HEK293 (cell line): ENCODE results near the gene SGMS1.

Experiments
- CTCF ChIA-PET: fragments of 350-600 bp; formaldehyde crosslinking; extraction: SDS; loops from one replicate; lab custom pipeline; 2021; ENCODE audit warnings: antibody characterized with exemption; lab: Yijun Ruan, JAX
- POLR2A ChIA-PET: fragments of 300-600 bp; formaldehyde crosslinking; extraction: SDS; loops from one replicate; lab custom pipeline; 2020; ENCODE audit warnings: antibody characterized with exemption, inconsistent platforms; lab: Yijun Ruan, JAX
- H3K27ac ChIP-seq: fragments of 200-500 bp; sonication (Bioruptor generic); 2 replicates; pipeline ENCODE4 v1.5.1; 2014; ENCODE audit warnings: low read depth, low read length, control low read depth, inconsistent platforms; ENCODE audit errors: extremely low read depth
- H3K36me3 ChIP-seq, 2 experiments: fragments of 200-500 bp in 1 of 2; sonication (Bioruptor generic) in 1 of 2; 1 replicate in 1 of 2; 2 replicates in 1 of 2; pipeline ENCODE4 v1.5.1; 2014 to 2017; ENCODE audit warnings: inconsistent platforms in 2 of 2, low read length in 2 of 2; ENCODE audit not compliant: control insufficient read depth in 2 of 2, insufficient read depth in 1 of 2
- H3K4me1 ChIP-seq: fragments of 200-500 bp; sonication (Bioruptor generic); 2 replicates; pipeline ENCODE4 v1.5.1; 2014; ENCODE audit warnings: mild to moderate bottlenecking, low read length, inconsistent platforms; ENCODE audit not compliant: control insufficient read depth, insufficient read depth
- H3K4me3 ChIP-seq: 2 replicates; pipeline ENCODE4 v1.5.1; 2011; ENCODE audit warnings: low read depth, mild to moderate bottlenecking, control low read depth, low read length, moderate library complexity
- H3K9me3 ChIP-seq: fragments of 200-500 bp; sonication (Bioruptor generic); 2 replicates; pipeline ENCODE4 v1.5.1; 2014; ENCODE audit warnings: low read depth, low read length, inconsistent platforms; ENCODE audit not compliant: control insufficient read depth, insufficient read depth
- EGR2 ChIP-seq: fragments of 450-650 bp; formaldehyde crosslinking; IDR thresholded peaks from 2 replicates; pipeline ENCODE4 v1.5.1; 2016; ENCODE audit warnings: low read depth, missing biosample characterization, missing genetic modification characterization
- FEZF1 ChIP-seq: fragments of 450-650 bp; formaldehyde crosslinking; IDR thresholded peaks from 2 replicates; pipeline ENCODE4 v1.5.1; 2016; ENCODE audit warnings: missing biosample characterization, missing genetic modification characterization
- GLIS1 ChIP-seq: fragments of 450-650 bp; formaldehyde crosslinking; IDR thresholded peaks from 2 replicates; pipeline ENCODE4 v1.5.1; 2016; ENCODE audit warnings: missing biosample characterization, missing genetic modification characterization
- KLF10 ChIP-seq: fragments of 450-650 bp; IDR thresholded peaks from 2 replicates; pipeline ENCODE4 v1.5.1; 2018; ENCODE audit warnings: missing biosample characterization, mild to moderate bottlenecking, missing genetic modification characterization
- KLF16 ChIP-seq: fragments of 450-650 bp; formaldehyde crosslinking; IDR thresholded peaks from 2 replicates; pipeline ENCODE4 v1.5.1; 2017; ENCODE audit warnings: missing biosample characterization, missing genetic modification characterization
- OSR2 ChIP-seq: fragments of 450-650 bp; formaldehyde crosslinking; IDR thresholded peaks from 2 replicates; pipeline ENCODE4 v1.5.1; 2016; ENCODE audit warnings: missing biosample characterization, missing genetic modification characterization
- PRDM4 ChIP-seq: fragments of 450-650 bp; formaldehyde crosslinking; IDR thresholded peaks from 2 replicates; pipeline ENCODE4 v1.5.1; 2017; ENCODE audit warnings: missing biosample characterization, missing genetic modification characterization
- SCRT1 ChIP-seq: fragments of 450-650 bp; formaldehyde crosslinking; IDR thresholded peaks from 2 replicates; pipeline ENCODE4 v1.5.1; 2016; ENCODE audit warnings: missing biosample characterization, missing genetic modification characterization, borderline replicate concordance
- SCRT2 ChIP-seq: fragments of 450-650 bp; formaldehyde crosslinking; IDR thresholded peaks from 2 replicates; pipeline ENCODE4 v1.5.1; 2016; ENCODE audit warnings: missing biosample characterization, missing genetic modification characterization
- ZBTB10 ChIP-seq: fragments of 450-650 bp; formaldehyde crosslinking; IDR thresholded peaks from 2 replicates; pipeline ENCODE4 v1.5.1; 2016; ENCODE audit warnings: missing biosample characterization, missing genetic modification characterization
- ZBTB21 ChIP-seq: fragments of 450-650 bp; formaldehyde crosslinking; IDR thresholded peaks from 2 replicates; pipeline ENCODE4 v1.5.1; 2017; ENCODE audit warnings: missing biosample characterization, missing genetic modification characterization
- ZFHX2 ChIP-seq: fragments of 450-650 bp; formaldehyde crosslinking; conservative IDR thresholded peaks from 2 replicates; pipeline ENCODE4 v1.5.1; 2016; ENCODE audit warnings: missing biosample characterization, missing genetic modification characterization
- ZFP41 ChIP-seq: fragments of 450-650 bp; formaldehyde crosslinking; IDR thresholded peaks from 2 replicates; pipeline ENCODE4 v1.5.1; 2016; ENCODE audit warnings: missing biosample characterization, missing genetic modification characterization, borderline replicate concordance
- ZNF132 ChIP-seq: fragments of 450-650 bp; formaldehyde crosslinking; IDR thresholded peaks from 2 replicates; pipeline ENCODE4 v1.5.1; 2017; ENCODE audit warnings: missing biosample characterization, missing genetic modification characterization, borderline replicate concordance
- ZNF146 ChIP-seq: fragments of 450-650 bp; formaldehyde crosslinking; IDR thresholded peaks from 2 replicates; pipeline ENCODE4 v1.5.1; 2016; ENCODE audit warnings: missing biosample characterization, missing genetic modification characterization
- ZNF239 ChIP-seq: fragments of 450-650 bp; formaldehyde crosslinking; IDR thresholded peaks from 2 replicates; pipeline ENCODE4 v1.5.1; 2016; ENCODE audit warnings: missing biosample characterization, missing genetic modification characterization
- ZNF341 ChIP-seq: fragments of 450-650 bp; formaldehyde crosslinking; IDR thresholded peaks from 2 replicates; pipeline ENCODE4; 2016; ENCODE audit warnings: low read depth, missing biosample characterization, missing genetic modification characterization
- ZNF600 ChIP-seq: fragments of 450-650 bp; formaldehyde crosslinking; IDR thresholded peaks from 2 replicates; pipeline ENCODE4 v1.5.1; 2016; ENCODE audit warnings: missing biosample characterization, missing genetic modification characterization
- ZNF701 ChIP-seq: fragments of 450-650 bp; formaldehyde crosslinking; IDR thresholded peaks from 2 replicates; pipeline ENCODE4 v1.5.1; 2016; ENCODE audit warnings: missing biosample characterization, missing genetic modification characterization
- ZSCAN5A ChIP-seq: fragments of 450-650 bp; formaldehyde crosslinking; IDR thresholded peaks from 2 replicates; pipeline ENCODE4 v1.5.1; 2016; ENCODE audit warnings: missing biosample characterization, missing genetic modification characterization

The SGMS1 gene

GRCh38 chr10:50501924-50502452 is 121.8 kb downstream of the SGMS1 start:
- POLR2A ChIA-PET, result interaction anchor here (0.6 to 0.8 kb wide), 2 partner anchors 9 to 123 kb away, joined by 3 to 5 read pairs; no protein-coding TSS in a partner anchor
- H3K4me3 ChIP-seq, result no peak overlapping the region
- H3K36me3 ChIP-seq, result no peaks in the 10 kb centered on the region
- no peak for TF ChIP-seq KLF16 (tag by site-specific recombination)
- no peak for TF ChIP-seq ZFP41 (tag by site-specific recombination)
- TF ChIP-seq GLIS1, result no peak
- TF ChIP-seq ZNF132 (tag by site-specific recombination), result no peak
- no peak for TF ChIP-seq ZBTB10 (tag by site-specific recombination)
- TF ChIP-seq ZNF341 (tag by site-specific recombination), result peak; percentile 81
- no peak for TF ChIP-seq PRDM4 (tag by site-specific recombination)
- no peak for TF ChIP-seq ZBTB21 (tag by site-specific recombination)
- no peak for TF ChIP-seq FEZF1 (tag by site-specific recombination)
- TF ChIP-seq OSR2 (tag by site-specific recombination), result 0 out of 2 replicates have a peak, but pooled peaks have one; percentile 16
- peak; percentile 44; the same call in 1 of the 2 replicates for TF ChIP-seq ZNF600 (tag by site-specific recombination)
- no peak overlapping the region for H3K27ac ChIP-seq
- no peaks in the 10 kb centered on the region for H3K9me3 ChIP-seq
- no peaks in the 10 kb centered on the region; the same call in none of the 2 replicates for H3K4me1 ChIP-seq
- CTCF ChIA-PET, result interaction anchor here (0.6 kb wide), 1 partner anchor 190 kb away, joined by 5 read pairs; no protein-coding TSS in a partner anchor

- Histone ChIP-seq H3K27ac (no peak overlapping the region), H3K36me3 (no peaks in the 10 kb centered on the region), H3K4me3 (no peak overlapping the region), H3K9me3 (no peaks in the 10 kb centered on the region), H3K4me1 (no peaks in the 10 kb centered on the region; the same call in none of the 2 replicates)
- TF ChIP-seq ZFHX2 (tag by site-specific recombination), result peak; percentile 41
- TF ChIP-seq SCRT2 (tag by site-specific recombination), result peak; percentile 91
- no peak for TF ChIP-seq EGR2 (tag by site-specific recombination)
- peak; percentile 83; the same call in 1 of the 2 replicates for TF ChIP-seq SCRT1 (tag by site-specific recombination)
- no peak for TF ChIP-seq ZNF701 (tag by site-specific recombination)
- no peak for TF ChIP-seq OSR2 (tag by site-specific recombination)
- ChIA-PET CTCF (no interaction called here), POLR2A (no interaction called here)
Observed at GRCh38 chr10:50501478-50501877, 122.3 kb downstream of the SGMS1 start.

- ChIA-PET POLR2A (no interaction called here), CTCF (no interaction called here)
- Histone ChIP-seq H3K36me3 (no peaks in the 10 kb centered on the region), H3K4me1 (no peaks in the 10 kb centered on the region; the same call in 1 of the 2 replicates), H3K27ac (no peak overlapping the region), H3K4me3 (no peak overlapping the region), H3K9me3 (no peaks in the 10 kb centered on the region)
- TF ChIP-seq KLF10 (tag by site-specific recombination), result no peak
- peak; percentile 81; the same call in 1 of the 2 replicates for TF ChIP-seq ZNF146 (tag by site-specific recombination)
- no peak for TF ChIP-seq ZNF239 (tag by site-specific recombination)
- no peak for TF ChIP-seq ZSCAN5A
Observed at GRCh38 chr10:50498465-50498864, 125.3 kb downstream of the SGMS1 start.
